SH-SY5Y (cell line): ENCODE data around the gene TOMT.

Experiments
- GATA2 ChIP-seq: IDR thresholded peaks from 2 replicates; pipeline ENCODE4 v1.6.1; 2011; ENCODE audit warnings: mild to moderate bottlenecking, low read depth, low read length
- GATA3 ChIP-seq: IDR thresholded peaks from 2 replicates; pipeline ENCODE4 v1.6.1; 2011; ENCODE audit warnings: low read depth, mild to moderate bottlenecking, low read length, moderate library complexity

Gene TOMT

DNA sequence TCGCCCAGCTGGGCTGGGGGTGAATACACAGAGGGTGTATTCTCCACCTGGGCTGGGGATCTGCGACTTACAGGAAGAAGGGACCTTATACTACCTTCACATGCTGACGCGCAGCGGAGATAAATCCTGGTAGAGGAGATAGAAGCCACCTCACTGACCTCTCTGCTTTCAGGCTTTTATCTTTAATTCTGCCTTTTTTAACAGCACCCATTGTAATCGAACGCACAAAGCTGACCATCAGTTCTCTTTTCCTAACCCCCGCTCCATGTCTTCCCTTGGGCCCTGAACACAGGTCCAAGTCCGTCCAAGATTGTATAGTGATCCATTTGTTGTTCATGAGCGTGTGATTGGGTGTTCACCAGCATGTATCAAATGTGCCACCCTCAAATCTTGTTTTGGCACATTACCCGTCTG is 2.0 kb upstream of the TOMT start:
- TF ChIP-seq GATA2 = no peak
- no peak for TF ChIP-seq GATA3

DNA sequence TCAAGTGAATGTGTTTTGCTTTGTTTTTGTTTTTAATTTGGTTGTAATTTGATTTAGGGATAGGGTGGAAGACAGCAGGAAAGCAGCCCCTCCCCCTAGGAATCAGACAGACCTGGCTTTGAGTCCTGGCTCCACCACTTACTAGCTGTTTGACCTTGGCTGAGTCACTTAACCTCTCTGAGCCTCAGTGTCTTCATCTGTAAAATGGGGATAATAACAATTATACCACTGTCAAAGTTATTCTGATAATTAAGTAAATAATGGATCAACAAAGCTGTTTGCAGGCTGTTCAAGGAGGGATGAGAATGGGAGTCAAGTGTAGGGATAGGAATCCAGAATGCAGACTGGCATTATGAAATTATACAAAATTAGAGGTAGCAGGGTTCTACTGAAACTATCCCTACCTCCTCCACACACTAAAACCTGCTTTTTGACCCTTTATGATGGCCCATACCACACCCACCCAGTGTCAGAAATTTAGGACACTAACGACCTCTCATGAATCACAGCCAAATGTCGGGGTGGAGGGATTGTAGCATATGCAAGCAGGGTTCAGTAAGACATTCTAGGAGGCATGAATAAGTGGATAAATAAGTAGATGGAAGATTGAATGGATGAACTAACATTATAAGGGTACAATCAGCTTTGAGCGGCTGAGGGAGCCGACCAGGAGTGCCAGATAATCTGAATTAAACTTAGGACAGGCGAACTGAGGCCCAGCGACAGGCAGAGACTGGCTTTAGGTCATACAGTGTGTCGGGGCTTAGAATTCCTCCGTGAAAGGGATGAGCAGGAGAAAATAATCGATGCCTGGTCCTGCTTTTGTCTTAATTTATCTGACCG is 5.8 kb downstream of the TOMT start:
- no peak for TF ChIP-seq GATA3
- TF ChIP-seq GATA2 = no peak

DNA sequence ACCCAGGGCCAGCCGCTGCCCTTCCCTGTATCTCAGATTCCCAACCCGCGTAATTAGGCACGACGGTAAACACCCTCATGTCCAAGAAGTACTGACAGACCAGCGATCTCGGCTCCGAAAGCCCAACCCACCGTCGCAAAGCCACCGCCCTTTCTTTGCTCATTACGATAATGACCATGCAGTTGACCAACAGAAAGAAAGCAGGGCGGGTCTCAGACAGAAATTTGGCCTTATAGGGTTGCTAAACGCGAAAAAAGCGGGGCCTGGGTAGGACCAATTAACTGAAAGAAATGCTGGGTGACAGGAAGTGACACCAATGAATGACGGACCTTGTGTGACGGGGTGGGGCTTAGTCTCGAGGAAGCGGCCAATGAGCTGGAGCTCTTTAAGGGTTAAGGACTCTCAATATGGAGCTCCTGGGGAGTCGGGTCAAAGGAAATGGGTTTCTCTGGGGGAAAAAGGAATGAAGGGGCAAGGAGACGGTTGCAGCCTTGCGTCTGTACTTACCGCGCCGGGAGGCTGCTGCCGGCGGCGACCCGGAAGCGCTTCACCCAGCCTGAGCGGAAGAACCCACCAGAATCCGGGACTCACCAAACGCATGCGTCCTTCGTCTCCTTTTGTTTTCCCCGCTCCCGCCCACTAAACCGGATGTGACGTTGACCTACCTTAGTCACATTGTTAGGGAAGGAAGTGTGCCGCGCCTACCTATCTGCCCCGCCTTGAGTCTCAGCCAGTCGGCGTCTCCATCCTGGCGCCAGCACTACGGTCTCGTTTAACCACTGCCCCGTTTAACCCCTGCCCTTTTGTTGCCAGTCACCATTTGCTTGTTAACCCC is 6.6 kb downstream of the TOMT start, which contains the start of gene ANAPC15:
Gene ANAPC15 (minus strand): TSS at position 553 of the 835 bp plus-strand sequence. CDS start 1,419 bp downstream, outside the sequence.
- TF ChIP-seq GATA2 (no peak), GATA3 (no peak)

DNA sequence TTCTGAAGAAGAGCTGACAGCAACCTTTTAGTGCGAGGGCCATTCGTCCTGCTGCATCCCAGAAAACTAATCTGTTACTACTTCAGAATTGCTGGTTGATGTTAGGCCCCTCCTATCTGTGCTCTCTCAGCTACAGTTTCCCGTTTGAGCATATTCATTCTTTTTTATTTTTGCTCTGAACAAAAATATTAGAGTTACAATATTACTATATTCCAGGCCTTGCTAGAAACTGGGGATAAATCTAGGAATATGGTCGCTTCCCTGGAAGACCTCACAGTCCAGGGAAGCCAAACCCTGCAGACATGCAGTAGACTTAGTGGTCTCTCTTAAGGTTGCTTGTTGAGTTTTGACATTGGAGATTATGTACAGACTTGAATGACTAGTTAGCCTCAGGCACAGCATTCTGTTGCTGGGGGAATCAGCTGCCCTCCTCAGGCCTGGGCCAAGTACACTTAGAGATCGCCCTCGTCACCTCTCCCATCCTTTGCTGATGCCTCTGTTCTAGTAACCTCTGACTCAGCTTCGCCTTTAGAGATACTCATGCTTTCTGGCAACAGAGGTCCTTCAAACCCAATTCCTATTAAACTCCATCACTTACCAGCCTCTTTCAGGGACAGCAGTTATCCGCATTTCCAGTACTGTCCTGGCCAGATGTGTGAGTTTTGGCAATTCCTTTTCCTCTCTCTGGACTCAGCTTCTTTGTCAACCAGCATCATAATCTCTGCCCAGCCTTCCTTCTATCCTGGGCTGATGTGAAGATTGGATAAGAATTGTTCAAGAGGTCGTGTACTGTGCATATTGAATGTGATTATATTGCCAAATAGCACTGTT is 7.5 kb downstream of the TOMT start:
- TF ChIP-seq GATA3 = no peak
- no peak for TF ChIP-seq GATA2

DNA sequence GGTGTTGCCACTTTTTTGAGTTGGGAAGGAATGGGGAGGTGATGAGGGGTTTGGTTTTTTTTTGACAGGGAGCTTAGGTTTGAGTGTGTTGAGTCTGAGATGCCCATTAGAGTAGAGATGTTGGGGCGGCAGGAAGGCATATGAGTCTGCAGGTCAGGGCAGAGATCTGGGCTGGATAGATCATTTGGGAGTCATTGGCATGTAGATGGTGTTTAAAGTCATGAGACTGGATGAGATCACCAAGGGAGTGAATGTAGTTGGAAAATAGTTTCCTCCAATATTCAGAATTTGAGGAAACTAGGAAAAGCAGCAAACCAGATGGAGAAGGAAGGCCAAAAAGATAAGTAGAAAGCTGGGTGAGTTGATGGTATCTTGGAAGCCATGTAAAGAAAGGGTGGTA is 8.8 kb downstream of the TOMT start:
- TF ChIP-seq GATA3 (no peak), GATA2 (no peak)

DNA sequence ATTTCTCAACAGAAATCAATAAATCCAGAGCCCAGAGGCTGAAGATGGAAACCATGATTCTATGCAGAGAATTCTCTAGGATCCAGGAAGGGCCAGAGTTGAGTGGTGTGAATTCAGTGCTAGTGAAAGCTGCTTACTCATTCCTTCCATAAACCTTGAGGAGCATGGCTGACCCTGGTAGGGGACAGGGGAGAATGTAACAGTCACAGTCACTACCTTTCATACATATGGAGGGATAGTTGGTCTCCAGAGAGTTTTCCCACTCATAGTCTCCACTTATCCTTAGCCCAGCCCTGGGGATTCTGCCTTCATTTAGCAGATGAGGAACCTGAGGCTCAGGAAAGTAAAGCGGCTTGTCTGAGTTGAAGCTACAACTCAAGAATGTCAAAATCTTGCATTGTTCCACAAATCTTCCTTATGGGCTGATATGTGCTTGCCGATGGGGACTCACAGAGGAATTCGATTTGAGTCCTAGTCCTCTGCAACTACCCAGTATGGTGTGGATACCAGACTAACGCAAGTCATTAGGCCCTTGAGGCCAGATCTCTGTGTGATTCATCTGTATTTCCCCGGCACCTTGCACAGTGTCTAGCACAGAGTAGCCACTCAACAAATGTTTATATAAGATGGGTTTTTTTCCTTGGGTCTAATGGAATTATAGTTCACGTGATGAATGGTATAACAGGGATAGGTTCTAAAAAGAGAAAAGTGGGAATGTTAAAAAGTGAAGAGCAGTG is 10.5 kb downstream of the TOMT start:
- TF ChIP-seq GATA3 (no peak), GATA2 (no peak)

DNA sequence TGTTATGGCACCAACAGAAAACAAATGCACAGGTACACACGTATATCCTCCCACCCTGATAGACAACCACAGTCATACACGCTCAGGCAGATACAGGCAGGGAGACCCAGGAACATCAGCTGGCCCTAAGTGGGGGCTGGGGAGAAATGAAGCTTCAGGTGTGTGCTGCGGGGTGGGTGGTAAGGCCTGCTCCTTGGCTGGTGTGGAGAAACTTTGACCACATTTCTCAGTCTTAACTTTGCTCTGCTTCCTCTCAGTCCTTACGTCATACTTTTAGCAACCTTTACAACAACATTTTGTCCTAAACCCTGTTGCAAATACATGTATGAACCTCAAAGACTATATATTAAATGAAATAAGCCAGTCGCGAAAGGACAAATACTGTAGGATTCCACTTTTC is 13.5 kb downstream of the TOMT start:
- TF ChIP-seq GATA2 = no peak
- no peak for TF ChIP-seq GATA3

DNA sequence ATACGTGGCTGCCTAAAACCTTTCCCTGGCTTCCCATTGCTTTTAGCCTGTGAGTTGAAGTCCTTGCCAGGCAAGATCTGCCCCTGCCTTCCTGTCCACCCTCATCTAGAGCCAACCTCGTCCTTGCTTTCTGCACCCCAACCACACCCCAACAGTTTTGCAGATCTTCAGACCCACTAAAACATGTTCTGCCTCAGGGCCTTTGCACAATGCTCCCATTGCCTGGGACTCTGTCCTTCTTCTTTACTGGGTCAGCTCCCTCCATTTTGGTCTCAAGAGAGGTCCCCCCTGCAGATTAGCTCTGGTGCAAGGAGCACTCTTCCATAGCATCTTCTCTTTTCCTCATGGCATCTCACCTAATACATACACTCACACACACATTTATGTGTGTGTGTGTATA is 15.2 kb downstream of the TOMT start:
- TF ChIP-seq GATA2 (no peak), GATA3 (no peak)

DNA sequence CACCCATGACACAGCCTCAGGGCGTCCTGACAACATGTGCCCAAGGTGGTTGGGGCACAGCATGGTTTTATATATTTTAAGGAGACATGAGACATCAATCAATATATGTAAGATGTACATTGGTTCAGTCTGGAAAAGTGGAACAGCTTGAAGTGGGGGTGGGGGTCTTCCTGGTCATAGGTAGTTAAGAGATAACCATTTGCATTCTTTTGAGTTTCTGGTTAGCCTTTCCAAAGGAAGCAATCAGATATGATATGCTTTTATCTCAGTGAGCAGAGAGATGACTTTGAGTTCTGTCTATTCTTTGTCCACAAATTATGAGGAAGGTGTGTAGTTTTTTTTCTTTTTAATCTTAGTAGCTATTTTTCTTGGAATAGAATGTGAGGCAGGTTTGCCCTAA is 16.9 kb downstream of the TOMT start:
- TF ChIP-seq GATA2 (no peak), GATA3 (no peak)

DNA sequence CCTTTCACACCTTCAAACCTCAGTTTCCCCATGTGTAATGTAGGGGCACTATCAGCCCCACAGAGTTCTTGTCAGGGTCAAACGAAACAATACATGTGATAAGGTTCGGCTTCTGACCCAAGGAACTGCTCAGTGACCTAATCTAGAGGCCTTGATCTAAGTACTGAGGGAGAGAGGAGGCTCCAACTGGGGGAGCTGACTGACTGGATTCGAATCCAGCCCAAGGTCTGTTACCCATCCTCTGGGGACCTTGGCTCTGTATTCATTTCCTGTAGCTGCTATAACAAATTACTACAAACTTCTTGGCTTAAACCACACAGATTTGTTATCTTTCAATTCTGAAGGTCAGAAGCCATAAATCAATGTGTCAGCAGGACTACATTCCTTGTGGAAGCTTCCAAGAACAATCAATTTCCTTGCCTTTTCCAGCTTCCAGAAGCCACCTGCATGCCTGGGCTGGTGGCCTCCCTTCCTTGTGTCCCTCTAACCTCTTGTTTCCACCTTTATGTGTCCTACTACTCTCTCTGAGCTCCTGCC is 17.5 kb downstream of the TOMT start:
- TF ChIP-seq GATA2 = no peak
- TF ChIP-seq GATA3 = no peak

DNA sequence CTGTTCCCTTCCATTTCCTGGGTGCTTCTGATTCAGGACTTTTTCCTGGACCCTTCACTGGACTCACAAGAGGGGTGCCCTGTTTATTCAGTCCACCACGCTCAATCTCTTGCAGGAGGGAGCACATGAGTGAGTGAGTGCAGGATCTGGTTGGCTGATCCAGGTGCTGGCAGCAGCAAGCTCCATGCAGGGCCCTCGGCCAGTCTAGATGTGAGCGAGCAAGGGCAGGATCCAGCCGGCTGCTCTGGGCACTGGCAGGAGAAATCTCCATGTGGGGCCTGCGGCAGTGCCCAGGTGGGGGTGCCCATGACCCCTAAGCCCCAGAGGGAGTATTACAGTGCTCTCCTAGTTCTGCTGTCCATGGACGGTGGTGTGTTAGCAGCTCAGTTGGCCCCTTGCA is 18.3 kb downstream of the TOMT start:
- TF ChIP-seq GATA2 (no peak), GATA3 (no peak)

DNA sequence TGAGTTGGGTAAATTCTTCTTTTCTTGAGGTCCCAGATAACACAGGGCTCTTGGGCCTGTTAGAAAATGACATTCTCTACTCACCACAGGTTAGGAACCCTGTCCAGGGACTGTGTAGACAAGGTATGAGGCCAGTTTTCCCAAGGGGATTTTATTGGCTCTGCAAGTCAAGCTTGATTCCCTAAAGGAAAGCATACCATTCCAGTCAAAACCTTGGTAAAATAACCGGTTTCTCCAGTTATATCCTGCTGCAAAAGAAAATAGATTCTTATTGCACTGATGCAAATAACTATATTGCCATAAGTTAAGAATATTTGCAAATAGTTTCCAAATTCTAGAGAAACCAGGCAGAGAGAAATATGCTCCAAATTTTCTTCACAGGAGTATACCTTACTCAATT is 20.2 kb downstream of the TOMT start:
- no peak for TF ChIP-seq GATA2

DNA sequence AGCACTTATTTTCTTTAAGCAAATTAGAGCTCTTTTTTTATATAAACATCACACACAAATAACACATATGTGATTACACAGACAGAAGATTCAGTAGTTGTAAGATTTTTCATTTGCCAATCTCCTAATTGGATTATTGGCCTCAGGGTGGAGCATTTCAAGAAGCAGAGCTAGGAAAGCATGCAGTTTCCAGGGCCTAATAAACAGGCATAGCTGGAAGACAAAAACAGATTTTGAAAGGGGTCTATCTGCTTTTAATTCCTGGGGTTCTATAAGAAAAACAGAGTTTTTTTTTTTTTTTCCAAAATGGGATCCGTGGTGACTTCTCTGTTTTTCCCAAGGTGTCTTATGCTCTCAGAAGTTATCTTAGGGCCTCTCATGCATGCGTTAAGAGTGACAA is 22.2 kb downstream of the TOMT start:
- TF ChIP-seq GATA3 (no peak), GATA2 (no peak)
